HFF-Myc (cell line): Measurements from ENCODE around the gene SHB.
A peak's percentile ranks its signal among the peaks of the same experiment; 100 is the strongest.

Experiments
- DNase-seq: peaks from one replicate; pipeline ENCODE4 v3.0.0-alpha.2; 2011; ENCODE audit warnings: low read depth; ENCODE audit errors: extremely low read depth
- H3K4me3 ChIP-seq: replicated peaks from 2 replicates; pipeline ENCODE4 v1.5.1; 2011; ENCODE audit warnings: low read depth, mild to moderate bottlenecking, control low read depth, low read length
- CTCF ChIP-seq: IDR thresholded peaks from 2 replicates; pipeline ENCODE4 v1.5.1; 2012; ENCODE audit warnings: mild to moderate bottlenecking, low read depth, low read length, control low read depth; ENCODE audit errors: missing control alignments

The SHB gene

GRCh38 chr9:37905776-37906175 is 163.3 kb downstream of the SHB start:
- no peak overlapping the region for H3K4me3 ChIP-seq

GRCh38 chr9:37905131-37905505 is 163.9 kb downstream of the SHB start:
- TF ChIP-seq CTCF: no peak
- peak overlapping the region; percentile 67 for H3K4me3 ChIP-seq
- DNase-seq: no peak

More at GRCh38 chr9:37905776-37906175, 163.3 kb downstream of the SHB start:
- TF ChIP-seq CTCF: no peak
- no peak for DNase-seq

- DNase-seq: no peak
- H3K4me3 ChIP-seq: peak overlapping the region; percentile 67
- no peak for TF ChIP-seq CTCF
These were observed 164.4 kb downstream of the SHB start for GRCh38 chr9:37904445-37905130.

GRCh38 chr9:37903647-37904444 is 165.2 kb downstream of the SHB start, which contains the start of gene SLC25A51:
SLC25A51 (minus strand) TSS chr9:37904127; CDS start chr9:37888550, 15,577 bp downstream.
- H3K4me3 ChIP-seq: peak within 1 kb of the TSS; percentile 67
- peak; percentile 65 for DNase-seq
- TF ChIP-seq CTCF: peak; percentile 90

GRCh38 chr9:37902796-37903646 is 166.0 kb downstream of the SHB start:
- H3K4me3 ChIP-seq: peak overlapping the region; percentile 67
- no peak for DNase-seq
- no peak for TF ChIP-seq CTCF

GRCh38 chr9:37902131-37902530 is 166.9 kb downstream of the SHB start:
- H3K4me3 ChIP-seq: peak overlapping the region; percentile 67; the same call in 1 of the 2 replicates
- no peak for DNase-seq
- TF ChIP-seq CTCF: no peak
